HepG2 (cell line): ENCODE measurements around the gene KRTAP3-2. TPM values are rescaled to one million over a fixed set of nuclear protein-coding genes. Genes with fewer than 3 reads are reported as not detected.

Source experiments
- AHDC1 ChIP-seq: sonication (generic); formaldehyde crosslinking; IDR thresholded peaks from 2 replicates; pipeline ENCODE4 v1.5.1; 2020; ENCODE audit warnings: mild to moderate bottlenecking, missing genetic modification reagents, borderline replicate concordance
- CTCF ChIP-seq: sonication (generic); formaldehyde crosslinking; IDR thresholded peaks from 2 replicates; pipeline ENCODE4 v1.5.0; 2020; ENCODE audit warnings: mild to moderate bottlenecking, missing genetic modification reagents, moderate library complexity
- HDAC2 ChIP-seq: sonication (generic); formaldehyde crosslinking; IDR thresholded peaks from 2 replicates; pipeline ENCODE4 v1.4.0; 2020; ENCODE audit warnings: missing genetic modification reagents
- KAT8 ChIP-seq: IDR thresholded peaks from 2 replicates; pipeline ENCODE4 v1.6.1; 2016; ENCODE audit warnings: missing genetic modification reagents, missing compliant biosample characterization
- MIER2 ChIP-seq: IDR thresholded peaks from 2 replicates; pipeline ENCODE4 v1.6.1; 2016; ENCODE audit warnings: missing biosample characterization, missing genetic modification reagents
- MXD3 ChIP-seq: IDR thresholded peaks from 2 replicates; pipeline ENCODE4 v1.6.1; 2016; ENCODE audit warnings: mild to moderate bottlenecking, missing biosample characterization, missing genetic modification reagents
- SAP130 ChIP-seq: IDR thresholded peaks from 2 replicates; pipeline ENCODE4 v1.6.1; 2016; ENCODE audit warnings: low read depth
- SMC3 ChIP-seq: IDR thresholded peaks from 2 replicates; pipeline ENCODE4 v1.6.1; 2011; ENCODE audit warnings: low read length, improper control_type of control experiment
- XRCC5 ChIP-seq: fragments of 200-400 bp; formaldehyde crosslinking; optimal IDR thresholded peaks from 2 replicates; pipeline ENCODE3; 2017; ENCODE audit warnings: mild to moderate bottlenecking, low read length
- ZNF124 ChIP-seq: sonication (generic); formaldehyde crosslinking; IDR thresholded peaks from 2 replicates; pipeline ENCODE4 v1.4.0; 2020; ENCODE audit warnings: missing genetic modification reagents
- ZNF264 ChIP-seq: sonication (generic); formaldehyde crosslinking; IDR thresholded peaks from 2 replicates; pipeline ENCODE4 v1.4.0; 2020; ENCODE audit warnings: missing genetic modification reagents
- ZNF747 ChIP-seq: sonication (generic); formaldehyde crosslinking; IDR thresholded peaks from 2 replicates; pipeline ENCODE4 v1.8.1; 2023; ENCODE audit warnings: missing genetic modification reagents, mild to moderate bottlenecking, borderline replicate concordance
- polyA plus RNA-seq, 8 experiments: library from polyadenylated mRNA; depleted of rRNA in 3 of 8; stranded (reverse) in 7 of 8; unstranded in 1 of 8; fragments of >200 nt; fragmentation: Illumina TruSeq in 4 of 8; extraction: Trizol in 4 of 8; gene quantifications; 2 replicates each; pipeline versions ENCODE4 v1.2.1 to v1.2.3, GENCODE V29; 2011 to 2016; ENCODE audit warnings: low read depth in 4 of 8, missing spikeins in 1 of 8, mixed read lengths in 1 of 8; ENCODE audit not compliant: insufficient read depth in 1 of 8
- total RNA-seq, 5 experiments: library from RNA; depleted of rRNA; stranded (reverse); fragments of >200 nt; fragmentation: Illumina TruSeq; extraction: Trizol; gene quantifications; 2 replicates each; pipeline ENCODE4 v1.2.3, GENCODE V29; 2016; ENCODE audit warnings: low read depth in 1 of 5
- TF ChIP-seq, protein P1 (sequence below): sonication (generic); formaldehyde crosslinking; IDR thresholded peaks from 2 replicates; pipeline ENCODE4 v1.4.0; 2020; ENCODE audit warnings: missing genetic modification reagents
- TF ChIP-seq, protein P2 (sequence below): sonication (generic); formaldehyde crosslinking; IDR thresholded peaks from 2 replicates; pipeline ENCODE4 v1.4.0; 2020; ENCODE audit warnings: missing genetic modification reagents
- TF ChIP-seq, protein P3 (sequence below): sonication (generic); formaldehyde crosslinking; IDR thresholded peaks from 2 replicates; pipeline ENCODE4 v1.5.0; 2020; ENCODE audit warnings: mild to moderate bottlenecking, missing genetic modification reagents

Gene KRTAP3-2
- total and polyA plus RNA-seq, 2 of the 13 experiments (the other 11 are each of a cell fraction or from before 2014, with no cell fraction given): not detected

GRCh38 chr17:41009301-41009760 is 9.6 kb upstream of the KRTAP3-2 start (continued):
- TF ChIP-seq AHDC1: peak; percentile 91; the same call in 1 of the 2 replicates
- TF ChIP-seq MXD3: no peak
- no peak for TF ChIP-seq ZNF124 (CRISPR knock-in tag)
- no peak for TF ChIP-seq CTCF
- TF ChIP-seq, protein P1, sequence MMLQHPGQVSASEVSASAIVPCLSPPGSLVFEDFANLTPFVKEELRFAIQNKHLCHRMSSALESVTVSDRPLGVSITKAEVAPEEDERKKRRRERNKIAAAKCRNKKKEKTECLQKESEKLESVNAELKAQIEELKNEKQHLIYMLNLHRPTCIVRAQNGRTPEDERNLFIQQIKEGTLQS (CRISPR knock-in tag): 0 out of 2 replicates have a peak, but pooled peaks have one; percentile 25
- TF ChIP-seq, protein P2, sequence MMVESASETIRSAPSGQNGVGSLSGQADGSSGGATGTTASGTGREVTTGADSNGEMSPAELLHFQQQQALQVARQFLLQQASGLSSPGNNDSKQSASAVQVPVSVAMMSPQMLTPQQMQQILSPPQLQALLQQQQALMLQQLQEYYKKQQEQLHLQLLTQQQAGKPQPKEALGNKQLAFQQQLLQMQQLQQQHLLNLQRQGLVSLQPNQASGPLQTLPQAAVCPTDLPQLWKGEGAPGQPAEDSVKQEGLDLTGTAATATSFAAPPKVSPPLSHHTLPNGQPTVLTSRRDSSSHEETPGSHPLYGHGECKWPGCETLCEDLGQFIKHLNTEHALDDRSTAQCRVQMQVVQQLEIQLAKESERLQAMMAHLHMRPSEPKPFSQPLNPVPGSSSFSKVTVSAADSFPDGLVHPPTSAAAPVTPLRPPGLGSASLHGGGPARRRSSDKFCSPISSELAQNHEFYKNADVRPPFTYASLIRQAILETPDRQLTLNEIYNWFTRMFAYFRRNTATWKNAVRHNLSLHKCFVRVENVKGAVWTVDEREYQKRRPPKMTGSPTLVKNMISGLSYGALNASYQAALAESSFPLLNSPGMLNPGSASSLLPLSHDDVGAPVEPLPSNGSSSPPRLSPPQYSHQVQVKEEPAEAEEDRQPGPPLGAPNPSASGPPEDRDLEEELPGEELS: peak; percentile 96
- peak; percentile 59 for TF ChIP-seq SAP130 (CRISPR knock-in tag)
- no peak for TF ChIP-seq ZNF747 (CRISPR knock-in tag)
- 0 out of 2 replicates have a peak, but pooled peaks have one; percentile 42 for TF ChIP-seq MIER2
- TF ChIP-seq SMC3: 0 out of 2 replicates have a peak, but pooled peaks have one; percentile 12
- peak; percentile 63 for TF ChIP-seq KAT8 (CRISPR knock-in tag)
- peak; percentile 58; the same call in 1 of the 2 replicates for TF ChIP-seq ZNF264 (CRISPR knock-in tag)
- TF ChIP-seq XRCC5: no peak
- TF ChIP-seq, protein P3, sequence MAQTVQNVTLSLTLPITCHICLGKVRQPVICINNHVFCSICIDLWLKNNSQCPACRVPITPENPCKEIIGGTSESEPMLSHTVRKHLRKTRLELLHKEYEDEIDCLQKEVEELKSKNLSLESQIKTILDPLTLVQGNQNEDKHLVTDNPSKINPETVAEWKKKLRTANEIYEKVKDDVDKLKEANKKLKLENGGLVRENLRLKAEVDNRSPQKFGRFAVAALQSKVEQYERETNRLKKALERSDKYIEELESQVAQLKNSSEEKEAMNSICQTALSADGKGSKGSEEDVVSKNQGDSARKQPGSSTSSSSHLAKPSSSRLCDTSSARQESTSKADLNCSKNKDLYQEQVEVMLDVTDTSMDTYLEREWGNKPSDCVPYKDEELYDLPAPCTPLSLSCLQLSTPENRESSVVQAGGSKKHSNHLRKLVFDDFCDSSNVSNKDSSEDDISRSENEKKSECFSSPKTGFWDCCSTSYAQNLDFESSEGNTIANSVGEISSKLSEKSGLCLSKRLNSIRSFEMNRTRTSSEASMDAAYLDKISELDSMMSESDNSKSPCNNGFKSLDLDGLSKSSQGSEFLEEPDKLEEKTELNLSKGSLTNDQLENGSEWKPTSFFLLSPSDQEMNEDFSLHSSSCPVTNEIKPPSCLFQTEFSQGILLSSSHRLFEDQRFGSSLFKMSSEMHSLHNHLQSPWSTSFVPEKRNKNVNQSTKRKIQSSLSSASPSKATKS (CRISPR knock-in tag): no peak
- TF ChIP-seq HDAC2: peak; percentile 90
